ENCODE results near the gene CD247. TPM values are rescaled to one million over a fixed set of nuclear protein-coding genes. Genes with fewer than 3 reads are reported as not detected.

CD247 gene
- polyA plus RNA-seq, 1 experiment = not detected

- Histone ChIP-seq H3K27ac (ENCODE audit: low read depth, low read length) (no peak overlapping the region), H3K9me3 (ENCODE audit: control insufficient read depth, insufficient read depth, low read length) (no peaks in the 10 kb centered on the region), H3K4me3 (ENCODE audit: low read depth, low read length) (no peak overlapping the region), H3K27me3 (ENCODE audit: control insufficient read depth, insufficient read depth, low read length) (peaks cover under 1% of the 10 kb centered on the region)
- ChIA-PET CTCF (interaction anchor here (1.5 to 2.1 kb wide), 2 partner anchors 17 to 298 kb away, joined by 4 to 5 read pairs; no protein-coding TSS in a partner anchor), POLR2A (no interaction called here)
- no peak for DNase-seq (ENCODE audit: low read depth, low spot score)
- TF ChIP-seq CTCF (IDR thresholded peaks at IDR 0.05; ENCODE audit: low read depth, low read length) = no peak
These were observed 596 bp downstream of the CD247 start for GRCh38 chr1:167517535-167518330.

GRCh38 chr1:167516404-167517388 is 1.6 kb downstream of the CD247 start:
- no peak for DNase-seq (ENCODE audit: low read depth, low spot score)
- ChIA-PET POLR2A (interaction anchor here (0.7 kb wide), 1 partner anchor 171 kb away, joined by 3 read pairs; no protein-coding TSS in a partner anchor), CTCF (interaction anchor here (1.3 to 2.3 kb wide), 3 partner anchors 25 to 606 kb away, joined by 3 to 8 read pairs (median 4); no protein-coding TSS in a partner anchor)
- Histone ChIP-seq H3K4me3 (ENCODE audit: low read depth, low read length) (no peak overlapping the region), H3K9me3 (ENCODE audit: control insufficient read depth, insufficient read depth, low read length) (no peaks in the 10 kb centered on the region), H3K27me3 (ENCODE audit: control insufficient read depth, insufficient read depth, low read length) (peaks cover 3% of the 10 kb centered on the region), H3K27ac (ENCODE audit: low read depth, low read length) (no peak overlapping the region)
- no peak for TF ChIP-seq CTCF (IDR thresholded peaks at IDR 0.05; ENCODE audit: low read depth, low read length)

GRCh38 chr1:167515893-167516321 is 2.4 kb downstream of the CD247 start:
- no peak for DNase-seq (ENCODE audit: low read depth, low spot score)
- Histone ChIP-seq H3K4me3 (ENCODE audit: low read depth, low read length) (no peak overlapping the region), H3K9me3 (ENCODE audit: control insufficient read depth, insufficient read depth, low read length) (no peaks in the 10 kb centered on the region), H3K27ac (ENCODE audit: low read depth, low read length) (no peak overlapping the region), H3K27me3 (ENCODE audit: control insufficient read depth, insufficient read depth, low read length) (peaks cover 6% of the 10 kb centered on the region)
- CTCF ChIA-PET = interaction anchor here (1.3 to 2.3 kb wide), 3 partner anchors 25 to 606 kb away, joined by 3 to 8 read pairs (median 4); no protein-coding TSS in a partner anchor
- TF ChIP-seq CTCF (IDR thresholded peaks at IDR 0.05; ENCODE audit: low read depth, low read length) = no peak
- POLR2A ChIA-PET = no interaction called here

- ChIA-PET CTCF (interaction anchor here (0.7 to 2.3 kb wide), 3 partner anchors 26 to 605 kb away, joined by 3 to 8 read pairs (median 3); no protein-coding TSS in a partner anchor), POLR2A (no interaction called here)
These were observed 2.9 kb downstream of the CD247 start for GRCh38 chr1:167515461-167515860.

More at GRCh38 chr1:167515461-167515860, 2.9 kb downstream of the CD247 start:
- no peak for DNase-seq (ENCODE audit: low read depth, low spot score)
- Histone ChIP-seq H3K9me3 (ENCODE audit: control insufficient read depth, insufficient read depth, low read length) (no peaks in the 10 kb centered on the region), H3K27ac (ENCODE audit: low read depth, low read length) (no peak overlapping the region), H3K4me3 (ENCODE audit: low read depth, low read length) (no peak overlapping the region), H3K27me3 (ENCODE audit: control insufficient read depth, insufficient read depth, low read length) (peaks cover 6% of the 10 kb centered on the region)
- no peak for TF ChIP-seq CTCF (IDR thresholded peaks at IDR 0.05; ENCODE audit: low read depth, low read length)

Measured in AG04450 (cell line).